HG03097 (cell line): ENCODE measurements around the gene TMEM243.
A peak's percentile ranks its signal among the peaks of the same experiment; 100 is the strongest.
"Not testable (repeated sequence)": the region's sequence is repeated elsewhere in the genome, so short reads cannot be mapped to it uniquely, and the experiment has no call there.

Experiments
- ATAC-seq: cut with Tn5 transposase; IDR thresholded peaks from one replicate; pipeline ENCODE4 v1.9.1; 2021; ENCODE audit not compliant: unreplicated experiment, low FRiP score

Gene TMEM243

GRCh38 chr7:87219545-87220025, at the start of gene TMEM243:
Gene TMEM243 (minus strand): TSS chr7:87219732. CDS start chr7:87219503, 229 bp downstream.
- ATAC-seq = peak; percentile 48

GRCh38 chr7:87267239-87267900, 47.8 kb upstream of the TMEM243 start:
- no peak for ATAC-seq

- ATAC-seq = no peak
These were observed 44.0 kb upstream of the TMEM243 start for GRCh38 chr7:87263537-87263936.

GRCh38 chr7:87253589-87254087, 34.1 kb upstream of the TMEM243 start:
- ATAC-seq = no peak

- ATAC-seq = not testable (repeated sequence)
These were observed 26.1 kb upstream of the TMEM243 start for GRCh38 chr7:87245671-87246070.

- not testable (repeated sequence) for ATAC-seq
These were observed 19.0 kb upstream of the TMEM243 start for GRCh38 chr7:87238464-87239051.

- ATAC-seq = no peak
These were observed 15.4 kb upstream of the TMEM243 start for GRCh38 chr7:87234949-87235348.

- ATAC-seq = no peak
These were observed 12.2 kb upstream of the TMEM243 start for GRCh38 chr7:87231711-87232110.

- ATAC-seq = no peak
These were observed 11.7 kb upstream of the TMEM243 start for GRCh38 chr7:87231258-87231657.

GRCh38 chr7:87226495-87226894, 7.0 kb upstream of the TMEM243 start:
- no peak for ATAC-seq

- no peak for ATAC-seq
These were observed 6.2 kb upstream of the TMEM243 start for GRCh38 chr7:87225696-87226095.

- ATAC-seq = no peak
These were observed 4.1 kb upstream of the TMEM243 start for GRCh38 chr7:87223666-87224065.

GRCh38 chr7:87220734-87221215, 1.2 kb upstream of the TMEM243 start:
- ATAC-seq = no peak

- ATAC-seq = peak; percentile 26
These were observed 648 bp upstream of the TMEM243 start for GRCh38 chr7:87220026-87220733.

- ATAC-seq = peak; percentile 14
These were observed 562 bp downstream of the TMEM243 start for GRCh38 chr7:87218796-87219544.

GRCh38 chr7:87217983-87218653, 1.4 kb downstream of the TMEM243 start:
- ATAC-seq = no peak

GRCh38 chr7:87216701-87217508, 2.6 kb downstream of the TMEM243 start:
- ATAC-seq = peak; percentile 60

- ATAC-seq = no peak
These were observed 4.5 kb downstream of the TMEM243 start for GRCh38 chr7:87215046-87215445.

- no peak for ATAC-seq
These were observed 5.7 kb downstream of the TMEM243 start for GRCh38 chr7:87213811-87214210.
